Erythroblast (primary cell): ENCODE data around the gene ELP4.
"Not testable (repeated sequence)": the region's sequence is repeated elsewhere in the genome, so short reads cannot be mapped to it uniquely, and the experiment has no call there.

Experiments
- DNase-seq, 2 experiments: peaks; one replicate each; lab custom pipeline; 2025; lab: John Stamatoyannopoulos, UW
- GATA1 ChIP-seq: IDR thresholded peaks from 2 replicates; pipeline ENCODE4 v1.6.1; 2011; ENCODE audit warnings: low read depth, mild to moderate bottlenecking, control low read depth, low read length, moderate library complexity
- POLR2A ChIP-seq: IDR thresholded peaks from 2 replicates; pipeline ENCODE4 v1.6.1; 2011; ENCODE audit warnings: mild to moderate bottlenecking, low read length

Gene ELP4

GRCh38 chr11:31512117-31512516, 2.5 kb downstream of the ELP4 start:
- no peak for TF ChIP-seq POLR2A
- no peak for TF ChIP-seq GATA1
- DNase-seq: no peak

- no peak for DNase-seq
- no peak for TF ChIP-seq POLR2A
- TF ChIP-seq GATA1: no peak
Measured at GRCh38 chr11:31521497-31522150, 12.1 kb downstream of the ELP4 start.

GRCh38 chr11:31529189-31529588, 19.6 kb downstream of the ELP4 start:
- no peak for TF ChIP-seq GATA1
- no peak for DNase-seq

- no peak for DNase-seq
- TF ChIP-seq GATA1 (no peak), POLR2A (no peak)
Measured at GRCh38 chr11:31529701-31530100, 20.1 kb downstream of the ELP4 start.

- DNase-seq: no peak
- TF ChIP-seq POLR2A (no peak), GATA1 (no peak)
Measured at GRCh38 chr11:31531293-31531692, 21.7 kb downstream of the ELP4 start.

GRCh38 chr11:31535479-31535878, 25.9 kb downstream of the ELP4 start:
- DNase-seq: no peak
- TF ChIP-seq POLR2A (no peak), GATA1 (no peak)

GRCh38 chr11:31542862-31543261, 33.3 kb downstream of the ELP4 start:
- TF ChIP-seq GATA1: no peak
- TF ChIP-seq POLR2A: no peak
- no peak for DNase-seq

- no peak for DNase-seq
- TF ChIP-seq POLR2A: no peak
- no peak for TF ChIP-seq GATA1
Measured at GRCh38 chr11:31555938-31556337, 46.4 kb downstream of the ELP4 start.

- no peak for DNase-seq
- TF ChIP-seq GATA1 (no peak), POLR2A (no peak)
Measured at GRCh38 chr11:31558001-31558400, 48.4 kb downstream of the ELP4 start.

GRCh38 chr11:31560842-31561476, 51.4 kb downstream of the ELP4 start:
- no peak for DNase-seq
- no peak for TF ChIP-seq GATA1
- TF ChIP-seq POLR2A: no peak

GRCh38 chr11:31564517-31564916, 55.0 kb downstream of the ELP4 start:
- DNase-seq: not testable (repeated sequence)

- DNase-seq: not testable (repeated sequence)
Measured at GRCh38 chr11:31574133-31574532, 64.6 kb downstream of the ELP4 start.

GRCh38 chr11:31575764-31576163, 66.2 kb downstream of the ELP4 start:
- DNase-seq: not testable (repeated sequence)

GRCh38 chr11:31579412-31579811, 69.8 kb downstream of the ELP4 start:
- DNase-seq: not testable (repeated sequence)

GRCh38 chr11:31582697-31583096, 73.1 kb downstream of the ELP4 start:
- no peak for DNase-seq
- TF ChIP-seq POLR2A (no peak), GATA1 (no peak)
